Esophagus muscularis mucosa (tissue), 4 donors: Measurements from ENCODE around the gene STX8.

Source experiments
- EP300 ChIP-seq: sonication (generic); formaldehyde crosslinking; IDR thresholded peaks from one replicate; pipeline ENCODE4 v1.6.1; 2017; ENCODE audit warnings: antibody characterized with exemption
- POLR2A ChIP-seq: fragments of 450-650 bp; IDR thresholded peaks from one replicate; pipeline ENCODE4 v1.6.1; 2017; ENCODE audit warnings: antibody characterized with exemption, moderate library complexity, mild to moderate bottlenecking, low read depth
- POLR2AphosphoS5 ChIP-seq, 2 donors: sonication (generic); formaldehyde crosslinking; IDR thresholded peaks; one replicate each; pipeline ENCODE4 v1.6.1; 2017; ENCODE audit warnings: antibody characterized with exemption in 2 of 2
- TF ChIP-seq, protein P1 (sequence below), 3 experiments: fragments of 200-600 bp in 2 of 3; fragments of 450-650 bp in 1 of 3; sonication (generic) in 2 of 3; IDR thresholded peaks; one replicate each; pipeline ENCODE4 v1.5.1; 2017 to 2019; ENCODE audit warnings: antibody characterized with exemption in 3 of 3, mild to moderate bottlenecking in 2 of 3, moderate library complexity in 1 of 3

DNA sequence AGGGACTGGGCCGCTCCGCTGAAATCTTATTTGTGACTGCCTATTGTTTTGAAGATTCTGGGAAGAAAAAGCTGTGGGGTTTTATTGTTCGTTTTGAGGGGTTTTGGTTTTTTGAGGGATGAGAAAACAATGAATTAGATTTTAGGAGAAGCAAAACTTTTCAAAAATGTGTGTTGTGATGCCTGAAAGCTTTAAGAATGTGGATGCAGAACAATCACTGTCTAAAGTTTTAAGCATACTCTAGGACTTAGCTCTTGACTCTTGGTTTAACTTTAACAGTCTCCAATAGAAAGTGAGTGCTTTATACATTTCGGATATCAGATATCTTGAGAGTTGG lies 1.7 kb upstream of the STX8 start:
- TF ChIP-seq, protein P1, sequence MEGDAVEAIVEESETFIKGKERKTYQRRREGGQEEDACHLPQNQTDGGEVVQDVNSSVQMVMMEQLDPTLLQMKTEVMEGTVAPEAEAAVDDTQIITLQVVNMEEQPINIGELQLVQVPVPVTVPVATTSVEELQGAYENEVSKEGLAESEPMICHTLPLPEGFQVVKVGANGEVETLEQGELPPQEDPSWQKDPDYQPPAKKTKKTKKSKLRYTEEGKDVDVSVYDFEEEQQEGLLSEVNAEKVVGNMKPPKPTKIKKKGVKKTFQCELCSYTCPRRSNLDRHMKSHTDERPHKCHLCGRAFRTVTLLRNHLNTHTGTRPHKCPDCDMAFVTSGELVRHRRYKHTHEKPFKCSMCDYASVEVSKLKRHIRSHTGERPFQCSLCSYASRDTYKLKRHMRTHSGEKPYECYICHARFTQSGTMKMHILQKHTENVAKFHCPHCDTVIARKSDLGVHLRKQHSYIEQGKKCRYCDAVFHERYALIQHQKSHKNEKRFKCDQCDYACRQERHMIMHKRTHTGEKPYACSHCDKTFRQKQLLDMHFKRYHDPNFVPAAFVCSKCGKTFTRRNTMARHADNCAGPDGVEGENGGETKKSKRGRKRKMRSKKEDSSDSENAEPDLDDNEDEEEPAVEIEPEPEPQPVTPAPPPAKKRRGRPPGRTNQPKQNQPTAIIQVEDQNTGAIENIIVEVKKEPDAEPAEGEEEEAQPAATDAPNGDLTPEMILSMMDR (IDR thresholded peaks at IDR 0.05) = no peak
- TF ChIP-seq POLR2A = no peak
- TF ChIP-seq EP300 = no peak
- no peak for TF ChIP-seq POLR2AphosphoS5 (IDR thresholded peaks at IDR 0.05)
